Endothelial cell of umbilical vein (primary cell): ENCODE data around the gene UBE3A. TPM values are rescaled to one million over a fixed set of nuclear protein-coding genes. Genes with fewer than 3 reads are reported as not detected.

Source experiments
- BruUV-seq: library from RNA; stranded (reverse); fragments of 400-500 nt; replicated peaks from 2 replicates; lab custom pipeline; 2021; lab: Mats Ljungman, UMichigan
- CTCF ChIA-PET: fragments of 300-600, 350-600 bp; sonication (Branson Sonifier 250); formaldehyde crosslinking; loops from one replicate; lab custom pipeline; 2021; ENCODE audit warnings: antibody characterized with exemption, inconsistent platforms; lab: Charles Lee
- POLR2A ChIA-PET: fragments of 300-600, 350-600 bp; sonication (Branson Sonifier 250); formaldehyde crosslinking; loops from one replicate; lab custom pipeline; 2021; ENCODE audit warnings: antibody characterized with exemption, inconsistent platforms; lab: Charles Lee
- DNase-seq: peaks from one replicate; pipeline ENCODE4 v3.0.0-alpha.2; 2011; ENCODE audit warnings: low read depth, low spot score
- FAIRE-seq: peaks from 2 replicates; lab custom pipeline; 2011; peaks lifted over from hg19 to GRCh38; lab: Jason Lieb, UNC
- H2AFZ ChIP-seq: 2 replicates; pipeline ENCODE4 v1.6.0; 2012; ENCODE audit warnings: low read depth, low read length, control low read depth, inconsistent platforms
- H3K27ac ChIP-seq: 2 replicates; pipeline ENCODE4 v1.5.1; 2011; ENCODE audit warnings: low read depth, mild to moderate bottlenecking, control low read depth, low read length, moderate library complexity; ENCODE audit not compliant: insufficient read depth
- H3K27me3 ChIP-seq, 2 experiments: 2 replicates each; pipeline versions ENCODE4 v1.6.0 to v1.6.1; 2011; ENCODE audit warnings: low read length in 2 of 2, mixed read lengths in 1 of 2; ENCODE audit not compliant: control insufficient read depth in 2 of 2, insufficient read depth in 2 of 2
- H3K36me3 ChIP-seq, 2 experiments: 2 replicates in 1 of 2; 3 replicates in 1 of 2; pipeline ENCODE4 v1.5.1; 2011; ENCODE audit warnings: low read length in 2 of 2, mild to moderate bottlenecking in 1 of 2, moderate library complexity in 1 of 2; ENCODE audit not compliant: control insufficient read depth in 2 of 2, insufficient read depth in 2 of 2; ENCODE audit errors: extremely low read depth in 1 of 2
- H3K4me1 ChIP-seq: 3 replicates; pipeline ENCODE4 v1.5.1; 2011; ENCODE audit warnings: mild to moderate bottlenecking, low read length; ENCODE audit not compliant: control insufficient read depth, insufficient read depth; ENCODE audit errors: extremely low read depth
- H3K4me2 ChIP-seq: 2 replicates; pipeline ENCODE4 v1.6.1; 2011; ENCODE audit warnings: low read length, control low read depth, mixed read lengths; ENCODE audit not compliant: insufficient read depth
- H3K4me3 ChIP-seq, 3 experiments: fragments of 200-600 bp in 1 of 3; sonication (generic), shearing (Covaris generic) in 1 of 3; replicated peaks in 1 of 3; 2 replicates each; pipeline ENCODE4 v1.5.1; 2011 to 2016; ENCODE audit warnings: control low read depth in 3 of 3, low read length in 3 of 3, mild to moderate bottlenecking in 2 of 3, inconsistent platforms in 1 of 3, low read depth in 1 of 3, moderate library complexity in 1 of 3; ENCODE audit not compliant: insufficient read depth in 1 of 3
- H3K79me2 ChIP-seq: 2 replicates; pipeline ENCODE4 v1.6.0; 2012; ENCODE audit warnings: low read length, inconsistent platforms; ENCODE audit not compliant: control insufficient read depth, insufficient read depth
- H3K9ac ChIP-seq: replicated peaks from 2 replicates; pipeline ENCODE3; 2011; ENCODE audit warnings: low read length, control low read depth; ENCODE audit not compliant: insufficient read depth; ENCODE audit errors: extremely low read depth
- H3K9me1 ChIP-seq: replicated peaks from 3 replicates; pipeline ENCODE4 v1.6.0; 2011; ENCODE audit warnings: mild to moderate bottlenecking, low read length; ENCODE audit not compliant: control insufficient read depth, insufficient read depth; ENCODE audit errors: extremely low read depth
- H3K9me3 ChIP-seq: replicated peaks from 2 replicates; pipeline ENCODE4 v1.5.1; 2012; ENCODE audit warnings: low read length, inconsistent platforms; ENCODE audit not compliant: control insufficient read depth, insufficient read depth
- H4K20me1 ChIP-seq: replicated peaks from 2 replicates; pipeline ENCODE3; 2011; ENCODE audit warnings: mild to moderate bottlenecking, low read length; ENCODE audit not compliant: control insufficient read depth, insufficient read depth; ENCODE audit errors: extremely low read depth
- FOS ChIP-seq: IDR thresholded peaks from 2 replicates; pipeline ENCODE4 v1.6.1; 2011; ENCODE audit warnings: mild to moderate bottlenecking, low read length, moderate library complexity, borderline replicate concordance; ENCODE audit not compliant: insufficient read depth
- GATA2 ChIP-seq: IDR thresholded peaks from 2 replicates; pipeline ENCODE4 v1.7.0; 2011; ENCODE audit warnings: low read depth, mild to moderate bottlenecking, moderate library complexity, mixed read lengths, low read length; ENCODE audit not compliant: insufficient read length, insufficient read depth
- MYC ChIP-seq: IDR thresholded peaks from one replicate; pipeline ENCODE4 v1.6.1; 2011; ENCODE audit warnings: mild to moderate bottlenecking, low read depth, low read length
- POLR2A ChIP-seq: IDR thresholded peaks from 2 replicates; pipeline ENCODE4 v1.6.1; 2012; ENCODE audit warnings: low read depth, mild to moderate bottlenecking, control low read depth, low read length
- POLR2AphosphoS5 ChIP-seq: IDR thresholded peaks from 2 replicates; pipeline ENCODE4 v1.6.1; 2012; ENCODE audit warnings: low read depth, mild to moderate bottlenecking, control low read depth, low read length, moderate library complexity; ENCODE audit not compliant: insufficient read depth
- dilution Hi-C: fragments of 300-500 bp; cut with MboI; formaldehyde crosslinking; loops from one replicate; pipeline ENCODE4 v1.15.0; 2019; ENCODE audit warnings: low sequenced_read_pairs; ENCODE audit not compliant: extremely low pct_ligation_motif_present
- intact Hi-C: fragments of 100-400 bp; cut with micrococcal nuclease; formaldehyde crosslinking; loops from one replicate; pipeline ENCODE4 v1.10.0; 2022
- polyA plus RNA-seq, 4 experiments: library from polyadenylated mRNA; depleted of rRNA in 3 of 4; stranded (reverse) in 3 of 4; unstranded in 1 of 4; fragments of >200 nt; gene quantifications; 2 replicates each; pipeline versions ENCODE4 v1.2.1 to v1.2.3, GENCODE V29; 2011 to 2012; ENCODE audit warnings: missing spikeins in 1 of 4
- total RNA-seq: library from RNA; stranded (reverse); gene quantifications from 2 replicates; pipeline ENCODE4 v1.2.3, GENCODE V29; 2021
- TF ChIP-seq, protein P1 (sequence below), 2 donors: IDR thresholded peaks; 1 replicate in 1 of 2; 2 replicates in 1 of 2; pipeline ENCODE4 v1.5.1; 2011; ENCODE audit warnings: low read length in 2 of 2, mild to moderate bottlenecking in 2 of 2, moderate library complexity in 2 of 2, control low read depth in 1 of 2, inconsistent platforms in 1 of 2, low read depth in 1 of 2; ENCODE audit not compliant: insufficient read depth in 1 of 2; ENCODE audit errors: extremely low read depth in 1 of 2

Gene UBE3A
- total and polyA plus RNA-seq, 2 donors (not counting 3 experiments of a cell fraction or from before 2014, with no cell fraction given), result 8.5 to 69.3 TPM

- H3K9me3 ChIP-seq, result no peaks in the 10 kb centered on the region
- H3K4me2 ChIP-seq, result peak overlapping the region; percentile 98
- intact Hi-C loops (no loop called here), dilution Hi-C loops (no loop called here)
- H3K4me1 ChIP-seq, result peaks cover 16% of the 10 kb centered on the region
- peak overlapping the region; percentile 100 for H2AFZ ChIP-seq
- FAIRE-seq (no peak), DNase-seq (no peak)
- no peaks in the 10 kb centered on the region for H3K36me3 ChIP-seq
- BruUV-seq, result TSS peak; percentile 85
- H3K27me3 ChIP-seq, result no peaks in the 10 kb centered on the region
- peaks cover 43% of the 10 kb centered on the region for H3K79me2 ChIP-seq
- TF ChIP-seq POLR2A (no peak), GATA2 (no peak), MYC (no peak), FOS (no peak), POLR2AphosphoS5 (no peak)
- TF ChIP-seq, protein P1, sequence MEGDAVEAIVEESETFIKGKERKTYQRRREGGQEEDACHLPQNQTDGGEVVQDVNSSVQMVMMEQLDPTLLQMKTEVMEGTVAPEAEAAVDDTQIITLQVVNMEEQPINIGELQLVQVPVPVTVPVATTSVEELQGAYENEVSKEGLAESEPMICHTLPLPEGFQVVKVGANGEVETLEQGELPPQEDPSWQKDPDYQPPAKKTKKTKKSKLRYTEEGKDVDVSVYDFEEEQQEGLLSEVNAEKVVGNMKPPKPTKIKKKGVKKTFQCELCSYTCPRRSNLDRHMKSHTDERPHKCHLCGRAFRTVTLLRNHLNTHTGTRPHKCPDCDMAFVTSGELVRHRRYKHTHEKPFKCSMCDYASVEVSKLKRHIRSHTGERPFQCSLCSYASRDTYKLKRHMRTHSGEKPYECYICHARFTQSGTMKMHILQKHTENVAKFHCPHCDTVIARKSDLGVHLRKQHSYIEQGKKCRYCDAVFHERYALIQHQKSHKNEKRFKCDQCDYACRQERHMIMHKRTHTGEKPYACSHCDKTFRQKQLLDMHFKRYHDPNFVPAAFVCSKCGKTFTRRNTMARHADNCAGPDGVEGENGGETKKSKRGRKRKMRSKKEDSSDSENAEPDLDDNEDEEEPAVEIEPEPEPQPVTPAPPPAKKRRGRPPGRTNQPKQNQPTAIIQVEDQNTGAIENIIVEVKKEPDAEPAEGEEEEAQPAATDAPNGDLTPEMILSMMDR (IDR thresholded peaks at IDR 0.05; ENCODE audit: extremely low read depth in 1 of 2, insufficient read depth in 1 of 2, low read depth in 1 of 2, low read length in 2 of 2), result no peak
- peak overlapping the region; percentile 64 to 85 (median 73) for H3K4me3 ChIP-seq
- H3K27ac ChIP-seq, result peak overlapping the region; percentile 56
- H4K20me1 ChIP-seq, result peaks cover 5% of the 10 kb centered on the region
- ChIA-PET POLR2A (no interaction called here), CTCF (no interaction called here)
- H3K9me1 ChIP-seq, result no peaks in the 10 kb centered on the region
- H3K9ac ChIP-seq, result peak overlapping the region; percentile 77
Observed at GRCh38 chr15:25439369-25439836, 579 bp upstream of the UBE3A start.
